HCT116 (cell line): ENCODE measurements around the gene RBM25.

ENCODE experiments used
- CTCF ChIP-seq, 3 experiments: fragments of 200-600 bp in 1 of 3; sonication (generic) in 1 of 3; IDR thresholded peaks in 2 of 3; conservative IDR thresholded peaks in 1 of 3; 2 replicates each; pipeline ENCODE4 v1.5.1; 2012 to 2017; ENCODE audit warnings: low read depth in 2 of 3, low read length in 2 of 3, antibody characterized with exemption in 1 of 3, borderline replicate concordance in 1 of 3, control low read depth in 1 of 3, mild to moderate bottlenecking in 1 of 3, mixed read lengths in 1 of 3, mixed run types in 1 of 3, moderate library complexity in 1 of 3; ENCODE audit not compliant: insufficient read depth in 1 of 3
- ELF1 ChIP-seq: IDR thresholded peaks from 2 replicates; pipeline ENCODE4 v1.6.1; 2012; ENCODE audit warnings: low read depth, borderline replicate concordance
- EZH2 ChIP-seq: fragments of 200-600 bp; sonication (generic); IDR thresholded peaks from 2 replicates; pipeline ENCODE4 v1.6.1; 2017; ENCODE audit warnings: antibody characterized with exemption, mixed run types
- MAX ChIP-seq: IDR thresholded peaks from 2 replicates; pipeline ENCODE4 v1.6.1; 2012
- POLR2A ChIP-seq: IDR thresholded peaks from 2 replicates; pipeline ENCODE4 v1.7.0; 2011; ENCODE audit warnings: borderline replicate concordance; ENCODE audit not compliant: insufficient read depth, insufficient read length; ENCODE audit errors: extremely low read depth
- POLR2AphosphoS5 ChIP-seq: IDR thresholded peaks from 2 replicates; pipeline ENCODE4 v1.6.1; 2011; ENCODE audit warnings: mild to moderate bottlenecking, low read depth, low read length, moderate library complexity
- SIN3A ChIP-seq: IDR thresholded peaks from 2 replicates; pipeline ENCODE4 v1.6.1; 2012; ENCODE audit warnings: low read depth
- YY1 ChIP-seq: IDR thresholded peaks from 2 replicates; pipeline ENCODE4 v1.6.1; 2011; ENCODE audit warnings: low read length, low read depth, moderate library complexity, mild to moderate bottlenecking; ENCODE audit not compliant: insufficient replicate concordance; ENCODE audit errors: extremely low read depth

GRCh38 chr14:73025544-73025943, 32.8 kb upstream of the RBM25 start:
- TF ChIP-seq YY1 (no peak), EZH2 (no peak), POLR2AphosphoS5 (no peak), SIN3A (no peak), CTCF (IDR thresholded peaks at IDR 0.05 in 2 of 3, conservative IDR thresholded peaks at IDR 0.05 in 1 of 3; ENCODE audit: borderline replicate concordance in 1 of 3, insufficient read depth in 1 of 3, low read depth in 2 of 3, low read length in 2 of 3) (0 out of 6 replicates have a peak, but pooled peaks of 1 of the 3 experiments have one; percentile 6), POLR2A (no peak), MAX (no peak), ELF1 (no peak)
